ENCODE results near the gene CAPS. TPM values are rescaled to one million over a fixed set of nuclear protein-coding genes. Genes with fewer than 3 reads are reported as not detected.

CAPS gene
- total RNA-seq, 2 experiments from 2014 or later = 2.2 to 2.7 TPM

DNA sequence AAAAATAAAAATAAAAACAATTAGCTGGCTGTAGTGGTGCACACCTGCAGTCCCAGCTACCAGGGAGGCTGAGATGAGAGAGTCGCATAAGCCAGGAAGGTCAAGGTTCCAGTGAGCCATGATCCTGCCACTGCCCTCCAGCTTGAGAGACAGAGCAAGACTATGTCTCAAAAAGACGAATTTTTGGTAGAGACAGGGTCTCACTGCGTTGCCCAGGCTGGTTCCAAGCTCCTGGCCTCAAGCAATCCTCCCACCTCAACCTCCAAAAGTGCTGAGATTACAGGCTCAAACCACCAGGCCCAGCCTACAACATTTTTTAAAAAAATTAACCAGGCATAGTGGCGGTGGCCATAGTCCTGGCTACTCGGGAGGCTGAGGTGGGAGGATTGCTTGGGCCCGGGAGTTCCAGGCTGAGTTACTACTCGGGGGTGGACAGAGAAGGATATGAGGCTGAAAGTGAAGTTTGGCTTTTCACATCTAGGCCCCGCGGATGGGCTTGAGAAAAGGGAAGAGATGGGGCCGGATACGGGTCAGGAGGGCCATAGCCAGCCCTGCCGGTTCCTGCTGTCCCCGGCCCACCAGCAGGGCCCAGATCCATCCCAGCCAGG is 20.7 kb upstream of the CAPS start:
- CTCF ChIA-PET = interaction anchor here (0.6 to 2.5 kb wide), 3 partner anchors 9 to 469 kb away, joined by 3 to 10 read pairs (median 4); no protein-coding TSS in a partner anchor
- no peak overlapping the region for H3K27ac Mint-ChIP-seq
- intact Hi-C loops (cut with DNase I, micrococcal nuclease) = no loop called here

DNA sequence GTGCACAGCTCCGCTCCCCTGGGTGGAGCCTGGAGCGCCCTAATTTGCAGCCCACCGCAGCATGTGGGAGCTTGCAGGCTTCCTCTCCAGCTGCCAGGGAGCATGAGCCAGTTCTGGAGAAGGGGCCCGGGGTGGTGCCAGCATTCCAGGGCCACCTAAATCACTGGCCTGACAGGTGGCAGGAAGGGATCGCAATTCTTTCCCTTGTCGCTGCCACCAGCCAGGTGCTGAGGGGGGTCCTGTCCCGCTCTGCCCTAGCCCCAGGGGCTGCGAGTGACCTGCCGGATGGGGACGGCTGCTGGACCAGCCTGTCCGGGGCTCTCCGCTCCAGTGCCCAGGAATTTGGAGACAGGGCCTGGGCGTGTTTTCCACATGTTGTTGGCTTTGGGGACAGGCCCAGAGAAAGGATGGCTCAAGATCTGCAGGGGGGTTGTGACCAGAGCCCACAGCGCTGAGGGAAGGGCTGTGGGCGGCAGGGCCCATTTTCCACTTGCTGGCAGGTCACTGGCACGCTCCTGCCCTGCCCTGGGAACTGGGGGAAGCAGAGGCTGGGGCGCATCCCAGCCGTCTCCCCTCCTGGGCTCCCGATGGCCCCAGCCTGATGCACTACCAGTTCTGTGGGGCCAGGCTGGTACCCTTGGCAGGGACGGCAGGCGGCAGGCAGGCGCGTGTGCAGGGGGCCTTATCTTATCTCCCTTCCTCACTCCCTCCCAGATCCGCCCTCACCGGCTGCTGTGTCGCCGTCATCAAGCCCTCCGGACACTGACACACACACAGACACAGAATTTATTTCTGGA is 19.9 kb upstream of the CAPS start:
- intact Hi-C loops (cut with DNase I, micrococcal nuclease) = no loop called here

More for the DNA sequence above, 20.7 kb upstream of the CAPS start:
- no peaks in the 10 kb centered on the region for H3K27me3 Mint-ChIP-seq
- H3K4me1 Mint-ChIP-seq = no peaks in the 10 kb centered on the region
- H3K36me3 Mint-ChIP-seq (ENCODE audit: low read depth) = peaks cover 4% of the 10 kb centered on the region
- ATAC-seq (no peak), DNase-seq (no peak)
- H3K4me3 Mint-ChIP-seq = no peak overlapping the region
- POLR2A ChIA-PET = interaction anchor here (1.0 kb wide), 1 partner anchor 11 kb away, joined by 3 read pairs; no protein-coding TSS in a partner anchor
- H3K9me3 Mint-ChIP-seq (ENCODE audit: low read depth) = no peaks in the 10 kb centered on the region

DNA sequence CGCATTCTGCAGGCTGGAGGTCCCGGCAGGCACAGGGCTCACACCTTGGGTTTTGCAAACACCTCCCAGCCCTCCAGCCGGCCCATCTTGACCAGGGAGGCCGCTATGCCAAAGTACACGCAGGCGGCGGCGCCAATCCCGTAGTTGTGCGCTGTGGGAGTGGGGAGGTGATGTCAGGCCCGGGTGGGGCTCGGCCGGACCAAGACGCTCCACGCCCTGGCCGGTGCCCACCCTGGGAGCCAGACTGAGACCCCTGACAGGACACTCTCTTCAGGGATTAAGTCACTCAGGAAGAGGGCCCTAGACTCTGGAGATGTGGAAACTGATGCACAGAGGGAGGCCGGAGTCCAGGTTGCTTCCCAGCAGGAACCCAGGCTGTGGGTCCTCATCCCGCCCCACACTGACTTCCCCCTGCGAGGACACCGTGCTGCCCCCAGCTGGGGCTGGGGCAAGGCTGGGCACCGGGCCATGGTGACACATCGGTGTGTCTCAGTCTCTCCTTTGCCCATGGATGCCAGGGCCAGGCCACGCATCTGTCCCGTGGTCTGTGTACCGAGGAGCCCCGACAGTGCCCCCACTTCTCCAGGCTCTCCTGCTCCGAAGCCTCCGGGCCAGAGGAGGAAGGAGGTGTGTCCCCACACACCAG is 19.2 kb upstream of the CAPS start:
- POLR2A ChIA-PET = no interaction called here
- Mint-ChIP-seq H3K36me3 (ENCODE audit: low read depth) (peaks cover 4% of the 10 kb centered on the region), H3K9me3 (ENCODE audit: low read depth) (no peaks in the 10 kb centered on the region), H3K27ac (no peak overlapping the region), H3K27me3 (no peaks in the 10 kb centered on the region), H3K4me3 (no peak overlapping the region), H3K4me1 (no peaks in the 10 kb centered on the region)
- CTCF ChIA-PET = no interaction called here
- DNase-seq (no peak), ATAC-seq (no peak)
- intact Hi-C loops (cut with DNase I, micrococcal nuclease) = no loop called here

More for the DNA sequence above, 19.9 kb upstream of the CAPS start:
- no peaks in the 10 kb centered on the region for H3K9me3 Mint-ChIP-seq (ENCODE audit: low read depth)
- no peak overlapping the region for H3K4me3 Mint-ChIP-seq
- DNase-seq = no peak
- ChIA-PET POLR2A (no interaction called here), CTCF (interaction anchor here (1.4 kb wide), 1 partner anchor 8 kb away, joined by 4 read pairs; no protein-coding TSS in a partner anchor)
- no peaks in the 10 kb centered on the region for H3K4me1 Mint-ChIP-seq
- H3K36me3 Mint-ChIP-seq (ENCODE audit: low read depth) = peaks cover 4% of the 10 kb centered on the region
- no peak overlapping the region for H3K27ac Mint-ChIP-seq
- no peaks in the 10 kb centered on the region for H3K27me3 Mint-ChIP-seq
- ATAC-seq = no peak

DNA sequence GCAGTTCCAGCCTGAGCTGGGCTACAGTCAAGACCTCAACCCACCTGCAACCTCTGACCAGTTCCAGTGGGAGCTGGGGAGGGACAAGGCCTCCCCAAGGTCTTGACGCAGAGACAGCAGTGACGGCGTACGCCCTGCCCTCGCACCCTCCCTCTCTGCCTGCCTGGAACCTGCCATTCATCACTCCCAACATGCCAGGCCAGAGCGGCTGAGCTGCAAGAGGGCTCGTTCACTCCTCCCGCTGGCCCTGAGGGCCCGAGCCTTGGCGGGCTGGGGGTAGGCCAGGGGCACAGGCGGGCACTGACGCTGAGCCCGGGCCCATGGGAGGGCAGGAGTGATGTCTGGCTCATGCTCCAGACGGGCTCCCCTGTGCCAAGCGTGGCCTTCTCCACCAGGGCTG is 18.6 kb upstream of the CAPS start:
- ChIA-PET POLR2A (no interaction called here), CTCF (no interaction called here)
- no peak for ATAC-seq
- Mint-ChIP-seq H3K27ac (no peak overlapping the region), H3K36me3 (ENCODE audit: low read depth) (peaks cover 7% of the 10 kb centered on the region), H3K4me3 (no peak overlapping the region), H3K4me1 (peaks cover 4% of the 10 kb centered on the region), H3K27me3 (no peaks in the 10 kb centered on the region), H3K9me3 (ENCODE audit: low read depth) (no peaks in the 10 kb centered on the region)
- intact Hi-C loops (cut with DNase I, micrococcal nuclease) = no loop called here
- no peak for DNase-seq

DNA sequence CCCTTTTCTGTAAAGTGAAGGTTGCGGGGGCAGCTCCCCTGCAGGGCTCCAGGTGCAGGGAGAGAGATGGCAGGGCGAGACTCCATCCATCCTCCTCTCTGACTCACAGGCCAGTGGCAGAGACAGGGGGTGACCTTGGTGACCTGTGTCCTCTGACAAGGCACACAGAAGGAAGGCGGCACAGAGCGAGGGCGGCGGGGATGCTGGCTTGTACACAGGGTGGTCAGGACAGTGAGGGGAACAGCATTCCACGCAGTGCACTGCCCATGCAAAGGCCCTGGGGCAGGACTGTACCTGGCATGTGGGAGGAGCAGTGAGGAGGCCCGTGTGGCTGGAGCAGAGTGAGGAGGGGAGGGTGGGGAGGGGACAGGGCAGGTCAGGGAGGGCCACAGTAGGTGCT is 18.2 kb upstream of the CAPS start:
- Mint-ChIP-seq H3K27ac (no peak overlapping the region), H3K9me3 (ENCODE audit: low read depth) (no peaks in the 10 kb centered on the region), H3K4me3 (no peak overlapping the region), H3K36me3 (ENCODE audit: low read depth) (peaks cover 8% of the 10 kb centered on the region), H3K4me1 (peaks cover 5% of the 10 kb centered on the region), H3K27me3 (no peaks in the 10 kb centered on the region)
- CTCF ChIA-PET = no interaction called here
- intact Hi-C loops (cut with DNase I, micrococcal nuclease) = no loop called here
- DNase-seq (no peak), ATAC-seq (no peak)
- POLR2A ChIA-PET = no interaction called here

DNA sequence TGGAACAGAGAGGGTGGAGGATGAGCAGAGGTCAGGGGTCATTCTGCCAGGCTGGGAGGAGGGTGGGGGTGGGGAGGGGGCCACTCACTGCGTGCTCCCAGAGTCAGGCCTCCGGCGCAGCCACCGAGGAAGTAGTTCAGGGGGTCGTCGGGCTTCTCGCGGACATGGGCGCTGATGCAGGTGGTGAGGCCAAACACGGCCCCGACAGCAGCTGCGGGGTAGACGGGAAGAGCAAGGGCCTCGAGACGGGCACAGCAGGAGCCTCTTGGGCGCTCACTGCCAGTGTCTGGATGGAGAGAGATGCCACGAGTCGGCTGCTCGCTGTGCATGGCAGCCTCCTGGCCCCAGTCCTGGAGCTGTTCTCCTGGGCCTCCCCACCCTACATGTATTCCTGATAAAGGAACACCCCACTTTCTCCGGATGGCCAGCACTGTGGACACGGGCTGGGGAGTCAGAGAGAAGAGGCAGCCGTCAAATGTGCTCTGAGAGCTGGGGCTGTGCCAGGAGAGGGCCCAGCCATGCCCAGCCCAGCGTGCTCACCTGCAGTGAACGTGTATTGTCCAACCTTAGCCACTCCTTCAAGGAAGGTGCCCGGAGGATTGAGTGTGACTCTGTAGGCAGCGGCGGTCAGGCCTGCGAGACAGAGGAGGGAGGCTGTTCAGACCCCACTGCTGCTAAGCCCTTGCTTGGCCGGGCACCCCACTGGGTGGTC is 17.5 kb upstream of the CAPS start:
- Mint-ChIP-seq H3K36me3 (ENCODE audit: low read depth) (peaks cover 11% of the 10 kb centered on the region), H3K27me3 (no peaks in the 10 kb centered on the region), H3K4me1 (peaks cover 10% of the 10 kb centered on the region), H3K4me3 (no peak overlapping the region), H3K9me3 (ENCODE audit: low read depth) (no peaks in the 10 kb centered on the region), H3K27ac (no peak overlapping the region)
- intact Hi-C loops (cut with DNase I, micrococcal nuclease) = no loop called here
- CTCF ChIA-PET = no interaction called here
- DNase-seq (no peak), ATAC-seq (no peak)
- POLR2A ChIA-PET = interaction anchor here (0.6 kb wide), 1 partner anchor 377 kb away, joined by 4 read pairs; no protein-coding TSS in a partner anchor

DNA sequence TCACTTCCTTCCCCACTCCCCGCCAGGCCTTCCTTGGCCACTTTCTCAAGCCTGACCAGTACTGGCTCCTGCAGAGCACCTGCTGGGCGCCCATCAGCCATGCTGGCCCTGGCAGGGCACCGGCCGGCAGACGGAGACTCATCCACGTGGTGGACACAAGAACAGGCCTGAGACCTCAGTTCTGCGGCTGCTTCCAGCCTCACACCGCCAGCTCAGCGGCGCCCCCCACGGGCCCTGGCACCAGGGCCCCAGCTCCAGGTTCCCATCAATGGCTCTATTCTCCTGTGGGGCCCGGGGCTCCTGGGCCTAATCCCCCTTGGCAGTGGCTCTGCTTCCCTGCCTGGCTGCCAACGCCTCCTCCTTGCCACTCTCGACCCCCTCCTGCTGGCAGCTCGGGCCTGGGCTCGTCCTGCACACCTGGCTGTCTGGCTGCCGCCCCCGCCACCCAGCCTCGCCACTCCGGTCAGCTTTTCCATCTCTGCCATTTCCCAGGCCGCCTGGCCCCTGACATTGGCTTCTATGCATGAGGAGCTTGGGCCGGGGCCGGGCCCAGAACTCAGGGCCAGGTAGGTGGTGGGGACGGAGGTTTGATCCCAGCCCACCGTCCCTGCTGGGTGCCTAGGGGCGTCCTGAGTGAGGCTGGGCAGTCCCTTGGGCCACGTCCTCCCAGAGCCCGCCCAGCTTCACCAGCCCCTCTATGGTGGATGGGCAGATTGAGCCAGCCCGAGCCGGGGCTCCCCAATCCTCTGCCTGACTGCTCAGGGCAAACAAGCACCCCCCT is 16.7 kb upstream of the CAPS start:
- ATAC-seq (no peak), DNase-seq (no peak)
- CTCF ChIA-PET = no interaction called here
- intact Hi-C loops (cut with DNase I, micrococcal nuclease) = no loop called here
- Mint-ChIP-seq H3K4me3 (no peak overlapping the region), H3K9me3 (ENCODE audit: low read depth) (no peaks in the 10 kb centered on the region), H3K27ac (no peak overlapping the region), H3K27me3 (no peaks in the 10 kb centered on the region), H3K36me3 (ENCODE audit: low read depth) (peaks cover 11% of the 10 kb centered on the region), H3K4me1 (peaks cover 13% of the 10 kb centered on the region)
- POLR2A ChIA-PET = interaction anchor here (0.6 kb wide), 1 partner anchor 378 kb away, joined by 4 read pairs; no protein-coding TSS in a partner anchor

DNA sequence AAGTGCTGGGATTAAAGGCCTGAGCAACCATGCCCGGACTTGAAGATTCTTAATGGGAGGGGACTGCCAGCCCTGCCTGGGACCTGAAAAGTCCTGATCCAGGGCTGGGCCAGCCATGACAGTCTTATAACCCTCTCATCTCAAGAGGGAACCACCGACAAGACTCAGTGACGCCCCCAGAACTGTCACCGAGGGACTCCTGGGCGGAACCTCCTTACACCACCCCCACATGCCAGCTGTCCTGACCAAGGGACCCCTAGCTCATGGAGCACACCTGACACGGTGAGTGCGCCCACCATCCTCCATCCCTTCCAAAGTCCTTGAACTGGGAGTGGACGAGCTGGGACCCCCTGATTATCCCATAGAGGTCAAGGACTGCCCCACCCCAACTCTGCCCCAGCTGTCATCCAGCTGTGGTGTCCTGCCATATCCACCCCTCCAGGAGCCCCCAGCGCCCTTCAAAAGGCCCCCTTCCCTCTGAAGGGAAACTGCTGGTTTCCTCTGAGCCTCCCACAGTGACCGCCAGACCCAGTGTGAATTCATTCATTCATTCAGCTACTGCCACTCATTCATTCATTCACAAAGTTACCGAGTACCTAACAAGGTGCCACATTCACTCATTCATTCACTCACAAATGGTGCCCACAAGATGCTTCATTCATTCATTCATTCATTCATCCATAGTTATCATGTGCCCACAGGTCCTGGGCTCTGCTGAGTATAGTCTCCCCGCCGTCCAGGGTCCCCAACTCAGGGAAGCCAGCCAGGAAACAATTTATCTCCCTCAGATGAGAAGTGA is 14.1 kb upstream of the CAPS start:
- ChIA-PET POLR2A (interaction anchor here (0.8 kb wide), 1 partner anchor 49 kb away, joined by 4 read pairs; no protein-coding TSS in a partner anchor), CTCF (interaction anchor here (0.6 kb wide), 1 partner anchor 13 kb away, joined by 3 read pairs; no protein-coding TSS in a partner anchor)
- ATAC-seq (no peak), DNase-seq (no peak)
- Mint-ChIP-seq H3K27ac (no peak overlapping the region), H3K36me3 (ENCODE audit: low read depth) (peaks cover 11% of the 10 kb centered on the region), H3K4me1 (peaks cover 16% of the 10 kb centered on the region), H3K27me3 (no peaks in the 10 kb centered on the region), H3K4me3 (no peak overlapping the region), H3K9me3 (ENCODE audit: low read depth) (no peaks in the 10 kb centered on the region)
- intact Hi-C loops (cut with DNase I, micrococcal nuclease) = loop anchor here (5.0 to 10.0 kb wide), 4 partner anchors 472 to 1833 kb away; partner anchors contain the start of genes ALKBH7 (in 1 of the 2), CHAF1A (in 1 of the 2), SH3GL1 (in 1 of the 2) and ZBTB7A (in 1 of the 2)

DNA sequence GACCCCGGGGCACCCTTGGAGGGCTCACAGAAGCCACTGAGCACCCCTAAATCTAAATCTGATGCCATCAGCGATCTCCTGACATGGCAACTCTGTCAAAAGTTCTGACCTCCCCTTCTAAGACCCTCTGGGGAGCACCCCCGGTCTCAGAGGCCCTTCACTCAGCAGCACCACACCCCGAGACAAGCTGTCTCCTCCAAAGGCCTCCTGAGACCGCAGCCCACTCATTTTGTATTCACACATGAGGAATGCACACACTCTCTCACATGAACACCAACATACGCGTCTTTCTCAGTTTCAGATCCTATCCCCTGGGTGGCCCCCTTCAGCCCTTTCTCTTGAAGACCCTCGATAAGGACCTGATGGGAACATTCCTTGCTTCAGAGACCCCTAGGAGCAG is 13.1 kb upstream of the CAPS start:
- Mint-ChIP-seq H3K9me3 (ENCODE audit: low read depth) (no peaks in the 10 kb centered on the region), H3K27ac (peak overlapping the region; percentile 58), H3K36me3 (ENCODE audit: low read depth) (peaks cover 8% of the 10 kb centered on the region), H3K4me3 (peak overlapping the region; percentile 3), H3K4me1 (peaks cover 18% of the 10 kb centered on the region), H3K27me3 (no peaks in the 10 kb centered on the region)
- ChIA-PET POLR2A (no interaction called here), CTCF (no interaction called here)
- DNase-seq (no peak), ATAC-seq (no peak)
- intact Hi-C loops (cut with DNase I, micrococcal nuclease) = loop anchor here (5.0 to 10.0 kb wide), 4 partner anchors 471 to 1834 kb away; partner anchors contain the start of genes ALKBH7 (in 1 of the 2), CHAF1A (in 1 of the 2), SH3GL1 (in 1 of the 2) and ZBTB7A (in 1 of the 2)

All from activated CD4-positive, alpha-beta T cell treated with anti-CD3 and anti-CD28 coated beads for 36 hours (primary cell).